Spleen (tissue), 11 donors: ENCODE data around the gene IGF2R. TPM values are rescaled to one million over a fixed set of nuclear protein-coding genes. Genes with fewer than 3 reads are reported as not detected.
A peak's percentile ranks its signal among the peaks of the same experiment; 100 is the strongest.

Experiments
- DNase-seq: peaks from one replicate; pipeline ENCODE4 v3.0.0-alpha.2; 2020
- H3K27ac ChIP-seq, 8 donors: fragments of 200-600 bp; sonication (generic) in 7 of 8; 1 replicate in 4 of 8; 2 replicates in 4 of 8; pipeline versions ENCODE4 v1.5.0 to v1.8.0; 2016 to 2021; ENCODE audit warnings: inconsistent platforms in 4 of 8, mild to moderate bottlenecking in 4 of 8, moderate library complexity in 1 of 8
- H3K27me3 ChIP-seq, 7 donors: fragments of 200-600 bp; sonication (generic) in 6 of 7; replicated peaks in 1 of 7; 1 replicate in 4 of 7; 2 replicates in 3 of 7; pipeline versions ENCODE4 v1.5.0 to v1.8.0; 2016 to 2021; ENCODE audit warnings: inconsistent platforms in 3 of 7, mild to moderate bottlenecking in 1 of 7
- H3K36me3 ChIP-seq, 6 donors: fragments of 200-600 bp; sonication (generic) in 5 of 6; 1 replicate in 4 of 6; 2 replicates in 2 of 6; pipeline versions ENCODE4 v1.5.0 to v1.8.0; 2016 to 2021; ENCODE audit warnings: inconsistent platforms in 2 of 6
- H3K4me1 ChIP-seq, 6 donors: fragments of 200-600 bp; sonication (generic) in 5 of 6; 1 replicate in 3 of 6; 2 replicates in 3 of 6; pipeline versions ENCODE4 v1.5.0 to v1.8.0; 2016 to 2021; ENCODE audit warnings: inconsistent platforms in 3 of 6
- H3K4me3 ChIP-seq, 8 donors: fragments of 200-600 bp; sonication (generic) in 7 of 8; 1 replicate in 4 of 8; 2 replicates in 4 of 8; pipeline versions ENCODE4 v1.5.0 to v1.8.0; 2016 to 2021; ENCODE audit warnings: inconsistent platforms in 4 of 8, mild to moderate bottlenecking in 4 of 8, moderate library complexity in 2 of 8
- H3K9me3 ChIP-seq, 8 donors: fragments of 200-600 bp; sonication (generic) in 7 of 8; 1 replicate in 4 of 8; 2 replicates in 4 of 8; pipeline versions ENCODE4 v1.5.0 to v1.8.0; 2016 to 2021; ENCODE audit warnings: inconsistent platforms in 4 of 8
- POLR2A ChIP-seq, 3 donors: fragments of 450-650 bp; IDR thresholded peaks; one replicate each; pipeline ENCODE4 v1.5.1; 2017; ENCODE audit warnings: antibody characterized with exemption in 3 of 3, mild to moderate bottlenecking in 1 of 3
- POLR2AphosphoS5 ChIP-seq, 3 donors: sonication (generic); formaldehyde crosslinking; IDR thresholded peaks; one replicate each; pipeline ENCODE4 v1.5.1; 2017; ENCODE audit warnings: antibody characterized with exemption in 3 of 3
- WGBS, 5 donors: extraction: QIAGEN DNeasy Blood & Tissue Kit in 3 of 5; methylation state at CpG; one replicate each; pipeline versions ENCODE4 v1.1.5 to v1.1.7; 2013 to 2018; 5-methylcytosine and 5-hydroxymethylcytosine counted together
- intact Hi-C: fragments of 100-400 bp; cut with DNase I; formaldehyde crosslinking; loops from one replicate; pipeline ENCODE4 v1.15.0; 2023; ENCODE audit warnings: low total_unique reads
- polyA plus RNA-seq, 3 donors: library from polyadenylated mRNA; stranded (reverse); fragments of 200-250 nt; gene quantifications; one replicate each; pipeline ENCODE4 v1.2.1, GENCODE V29; 2013
- total RNA-seq, 7 donors: library from RNA; depleted of rRNA in 3 of 7; stranded (reverse); fragments of >200 nt in 3 of 7; fragmentation: NEBNext Ultra II Directional in 4 of 7; extraction: Animal tissue kit (Norgen Biotek cat#: 25700) in 4 of 7; gene quantifications; one replicate each; pipeline versions ENCODE4 v1.1.0 to v1.2.1, GENCODE V29; 2016 to 2021
- TF ChIP-seq, protein P1 (sequence below), 11 experiments: fragments of 200-600 bp in 7 of 11; fragments of 450-650 bp in 4 of 11; sonication (generic) in 4 of 11; IDR thresholded peaks in 8 of 11; conservative IDR thresholded peaks in 3 of 11; 1 replicate in 7 of 11; 2 replicates in 4 of 11; pipeline versions ENCODE4 v1.4.0 to v1.8.0; 2016 to 2021; ENCODE audit warnings: antibody characterized with exemption in 11 of 11, inconsistent platforms in 4 of 11, mild to moderate bottlenecking in 1 of 11
- donor health status: healthy with polysubstance abuse.
- donor health status: DM: no; HTN: no; CAD: no; lungs with moderate emphysema.
- donor health status: DM: no; HTN: no; CAD: no.
- donor health status: Bipolar disorder and iron deficiency.
- donor health status: healthy.
- donor health status: DM: no; HTN: no; CAD: no.
- donor health status: DM: yes; HTN: yes; CAD: no.

The IGF2R gene
- total and polyA plus RNA-seq, 10 donors: 6.9 to 193 (median 159) TPM

DNA sequence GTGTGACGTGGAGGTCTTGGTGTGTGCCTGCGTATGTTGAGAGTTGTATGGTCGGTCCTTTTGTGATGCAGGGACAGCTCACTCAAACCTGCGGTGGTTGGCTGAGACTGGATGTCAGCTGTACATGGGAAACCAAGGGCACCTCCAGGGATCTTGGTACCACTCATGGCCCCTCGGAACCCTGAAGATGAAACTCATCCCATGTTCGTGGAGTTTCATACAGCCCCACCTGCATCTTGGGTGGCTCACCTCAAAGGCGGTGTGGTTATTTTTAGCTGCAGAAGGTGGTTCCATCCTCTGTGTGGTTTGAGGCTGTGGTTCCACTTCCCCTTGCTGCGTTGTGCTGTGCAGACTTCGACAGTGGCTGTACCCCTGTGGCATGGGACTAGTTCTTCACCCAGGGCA lies 100.2 kb downstream of the IGF2R start:
- WGBS, 5 donors: 41 to 53% (median 48%) methylated on average over 9 of the region's 9 CpGs
- peaks cover 7 to 100% (median 92%) of the 10 kb centered on the region in 6 donors for H3K36me3 ChIP-seq
- DNase-seq: no peak
- peak overlapping the region in 1 of 8 donors; percentile 4 for H3K27ac ChIP-seq
- peaks cover 0 to 36% (median 25%) of the 10 kb centered on the region in 6 donors for H3K4me1 ChIP-seq
- intact Hi-C loops: no loop called here
- H3K4me3 ChIP-seq: peak overlapping the region in 1 of 8 donors; percentile 14
- TF ChIP-seq POLR2A (IDR thresholded peaks at IDR 0.05): no peak
- peak in 2 of 3 donors; percentile 41 to 64 for TF ChIP-seq POLR2AphosphoS5 (IDR thresholded peaks at IDR 0.05)
- H3K9me3 ChIP-seq: no peaks in the 10 kb centered on the region
- H3K27me3 ChIP-seq: no peaks in the 10 kb centered on the region

- WGBS, 5 donors: 79 to 91% (median 89%) methylated on average over 7 of the region's 7 CpGs
- TF ChIP-seq POLR2A (IDR thresholded peaks at IDR 0.05): no peak
- no peak for TF ChIP-seq POLR2AphosphoS5 (IDR thresholded peaks at IDR 0.05)
- TF ChIP-seq, protein P1, sequence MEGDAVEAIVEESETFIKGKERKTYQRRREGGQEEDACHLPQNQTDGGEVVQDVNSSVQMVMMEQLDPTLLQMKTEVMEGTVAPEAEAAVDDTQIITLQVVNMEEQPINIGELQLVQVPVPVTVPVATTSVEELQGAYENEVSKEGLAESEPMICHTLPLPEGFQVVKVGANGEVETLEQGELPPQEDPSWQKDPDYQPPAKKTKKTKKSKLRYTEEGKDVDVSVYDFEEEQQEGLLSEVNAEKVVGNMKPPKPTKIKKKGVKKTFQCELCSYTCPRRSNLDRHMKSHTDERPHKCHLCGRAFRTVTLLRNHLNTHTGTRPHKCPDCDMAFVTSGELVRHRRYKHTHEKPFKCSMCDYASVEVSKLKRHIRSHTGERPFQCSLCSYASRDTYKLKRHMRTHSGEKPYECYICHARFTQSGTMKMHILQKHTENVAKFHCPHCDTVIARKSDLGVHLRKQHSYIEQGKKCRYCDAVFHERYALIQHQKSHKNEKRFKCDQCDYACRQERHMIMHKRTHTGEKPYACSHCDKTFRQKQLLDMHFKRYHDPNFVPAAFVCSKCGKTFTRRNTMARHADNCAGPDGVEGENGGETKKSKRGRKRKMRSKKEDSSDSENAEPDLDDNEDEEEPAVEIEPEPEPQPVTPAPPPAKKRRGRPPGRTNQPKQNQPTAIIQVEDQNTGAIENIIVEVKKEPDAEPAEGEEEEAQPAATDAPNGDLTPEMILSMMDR (IDR thresholded peaks at IDR 0.05 in 8 of 11, conservative IDR thresholded peaks at IDR 0.05 in 3 of 11): no peak
- Histone ChIP-seq H3K4me3 (peak overlapping the region in 1 of 8 donors; percentile 14), H3K27ac (peak overlapping the region in 1 of 8 donors; percentile 4), H3K9me3 (no peaks in the 10 kb centered on the region), H3K27me3 (no peaks in the 10 kb centered on the region), H3K36me3 (peaks cover 7 to 100% (median 92%) of the 10 kb centered on the region in 6 donors), H3K4me1 (peaks cover 0 to 36% (median 25%) of the 10 kb centered on the region in 6 donors)
- intact Hi-C loops: no loop called here
- DNase-seq: no peak
These were observed 100.6 kb downstream of the IGF2R start for GRCh38 chr6:160069459-160069858.

GRCh38 chr6:160070427-160070826 lies 101.5 kb downstream of the IGF2R start:
- Histone ChIP-seq H3K4me3 (no peak overlapping the region), H3K27me3 (no peaks in the 10 kb centered on the region), H3K9me3 (no peaks in the 10 kb centered on the region), H3K27ac (peak overlapping the region in 1 of 8 donors; percentile 24), H3K4me1 (peaks cover 0 to 36% (median 25%) of the 10 kb centered on the region in 6 donors), H3K36me3 (peaks cover 7 to 100% (median 94%) of the 10 kb centered on the region in 6 donors)
- TF ChIP-seq POLR2A (IDR thresholded peaks at IDR 0.05) (no peak), POLR2AphosphoS5 (IDR thresholded peaks at IDR 0.05) (peak in 2 of 3 donors; percentile 33 to 48)
- TF ChIP-seq, protein P1 (IDR thresholded peaks at IDR 0.05 in 8 of 11, conservative IDR thresholded peaks at IDR 0.05 in 3 of 11): no peak
- intact Hi-C loops: no loop called here
- WGBS, 5 donors: 62 to 90% (median 78%) methylated on average over 11 of the region's 11 CpGs
- DNase-seq: no peak

DNA sequence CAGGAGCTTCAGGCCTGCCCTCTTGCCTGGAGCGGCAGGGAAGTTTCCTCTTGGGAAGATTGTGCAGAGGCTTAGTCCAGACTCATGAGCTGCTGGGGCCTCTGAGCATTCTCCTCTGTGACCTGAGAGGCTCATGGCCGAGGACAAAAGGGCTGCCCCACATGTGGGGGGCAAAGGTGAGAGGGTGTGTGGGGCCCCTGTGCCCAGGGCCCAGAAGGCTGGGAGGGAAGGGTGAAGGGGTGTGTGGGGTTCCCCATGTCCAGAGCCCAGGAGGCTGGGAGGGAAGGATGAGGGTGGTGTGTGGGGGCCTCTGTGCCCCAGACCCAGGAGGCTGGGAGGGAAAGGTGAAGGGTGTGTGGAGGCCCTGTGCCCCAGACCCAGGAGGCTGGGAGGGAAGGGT lies 101.9 kb downstream of the IGF2R start:
- peak overlapping the region in 1 of 8 donors; percentile 24 for H3K27ac ChIP-seq
- intact Hi-C loops: no loop called here
- no peaks in the 10 kb centered on the region for H3K27me3 ChIP-seq
- no peak overlapping the region for H3K4me3 ChIP-seq
- no peak for DNase-seq
- H3K36me3 ChIP-seq: peaks cover 7 to 100% (median 96%) of the 10 kb centered on the region in 6 donors
- no peaks in the 10 kb centered on the region for H3K9me3 ChIP-seq
- peaks cover 0 to 36% (median 25%) of the 10 kb centered on the region in 6 donors for H3K4me1 ChIP-seq
- TF ChIP-seq POLR2A (IDR thresholded peaks at IDR 0.05) (no peak), POLR2AphosphoS5 (IDR thresholded peaks at IDR 0.05) (no peak)
- TF ChIP-seq, protein P1 (IDR thresholded peaks at IDR 0.05 in 8 of 11, conservative IDR thresholded peaks at IDR 0.05 in 3 of 11): no peak
- 92 to 100% (median 96%) methylated on average over 2 of the region's 2 CpGs for WGBS, 5 donors
